ENCODE results near the gene KRTAP4-16. TPM values are rescaled to one million over a fixed set of nuclear protein-coding genes. Genes with fewer than 3 reads are reported as not detected.
"Not testable (repeated sequence)": the region's sequence is repeated elsewhere in the genome, so short reads cannot be mapped to it uniquely, and the experiment has no call there.

Gene KRTAP4-16
- total RNA-seq, 6 experiments from 2014 or later: not detected

GRCh38 chr17:41098042-41098441 is 4.0 kb downstream of the KRTAP4-16 start, which contains the start of gene KRTAP4-8:
TSS of gene KRTAP4-8 (minus strand) at chr17:41098142. CDS start at chr17:41098084, 58 bp downstream.
- TF ChIP-seq CTCF (IDR thresholded peaks at IDR 0.05) (no peak), POLR2A (IDR thresholded peaks at IDR 0.05) (no peak)
- DNase-seq: no peak
- WGBS (ENCODE audit: insufficient coverage, low coverage, low lambda C conversion rate, missing lambda C conversion rate): 37% methylated on average over 3 of the region's 4 CpGs
- ATAC-seq: no peak
- intact Hi-C loops (cut with DNase I): no loop called here
- Histone ChIP-seq H3K9me3 (no peaks in the 10 kb centered on the region), H3K27ac (no peak within 1 kb of the TSS), H3K4me1 (no peaks in the 10 kb centered on the region), H3K36me3 (no peaks in the 10 kb centered on the region), H3K4me3 (no peak within 1 kb of the TSS), H3K27me3 (no peaks in the 10 kb centered on the region)

- Histone ChIP-seq H3K4me3 (no peak overlapping the region), H3K4me1 (no peaks in the 10 kb centered on the region), H3K27me3 (no peaks in the 10 kb centered on the region), H3K27ac (no peak overlapping the region), H3K36me3 (no peaks in the 10 kb centered on the region), H3K9me3 (no peaks in the 10 kb centered on the region)
- ATAC-seq (no peak), DNase-seq (no peak)
- TF ChIP-seq CTCF (IDR thresholded peaks at IDR 0.05) (no peak), POLR2A (IDR thresholded peaks at IDR 0.05) (no peak)
- WGBS (ENCODE audit: insufficient coverage, low coverage, low lambda C conversion rate, missing lambda C conversion rate): 78% methylated on average over 6 of the region's 7 CpGs
- intact Hi-C loops (cut with DNase I): no loop called here
These were observed 6.0 kb downstream of the KRTAP4-16 start for GRCh38 chr17:41096055-41096454.

- H3K36me3 ChIP-seq; H3K4me3 ChIP-seq; DNase-seq; H3K27me3 ChIP-seq; H3K27ac ChIP-seq; H3K4me1 ChIP-seq; ATAC-seq; H3K9me3 ChIP-seq; intact Hi-C loops (cut with DNase I): not testable (repeated sequence)
- WGBS (ENCODE audit: insufficient coverage, low coverage, low lambda C conversion rate, missing lambda C conversion rate): 38% methylated on average over 4 of the region's 4 CpGs
These were observed 13.2 kb downstream of the KRTAP4-16 start for GRCh38 chr17:41088760-41089352.

GRCh38 chr17:41084100-41084856 is 17.7 kb downstream of the KRTAP4-16 start, which contains the start of gene KRTAP4-7:
TSS of gene KRTAP4-7 (plus strand) at chr17:41084150. CDS start at chr17:41084207, 57 bp downstream.
- H3K4me3 ChIP-seq; intact Hi-C loops (cut with DNase I); H3K27me3 ChIP-seq; H3K4me1 ChIP-seq; DNase-seq; ATAC-seq; H3K36me3 ChIP-seq; H3K9me3 ChIP-seq; H3K27ac ChIP-seq: not testable (repeated sequence)
- WGBS (ENCODE audit: insufficient coverage, low coverage, low lambda C conversion rate, missing lambda C conversion rate): 60% methylated on average over 1 of the region's 14 CpGs

- H3K27ac ChIP-seq; H3K9me3 ChIP-seq; H3K27me3 ChIP-seq; H3K36me3 ChIP-seq; DNase-seq; H3K4me3 ChIP-seq; intact Hi-C loops (cut with DNase I); H3K4me1 ChIP-seq; ATAC-seq: not testable (repeated sequence)
- 48% methylated on average over 2 of the region's 2 CpGs for WGBS (ENCODE audit: insufficient coverage, low coverage, low lambda C conversion rate, missing lambda C conversion rate)
These were observed 18.6 kb downstream of the KRTAP4-16 start for GRCh38 chr17:41083427-41083826.

GRCh38 chr17:41082626-41083025 is 19.4 kb downstream of the KRTAP4-16 start:
- Histone ChIP-seq H3K4me3 (no peak overlapping the region), H3K4me1 (no peaks in the 10 kb centered on the region), H3K27me3 (no peaks in the 10 kb centered on the region), H3K27ac (no peak overlapping the region), H3K36me3 (no peaks in the 10 kb centered on the region), H3K9me3 (no peaks in the 10 kb centered on the region)
- TF ChIP-seq CTCF (IDR thresholded peaks at IDR 0.05) (no peak), POLR2A (IDR thresholded peaks at IDR 0.05) (no peak)
- ATAC-seq (no peak), DNase-seq (no peak)
- intact Hi-C loops (cut with DNase I): no loop called here
- 21% methylated on average over 4 of the region's 4 CpGs for WGBS (ENCODE audit: insufficient coverage, low coverage, low lambda C conversion rate, missing lambda C conversion rate)
